ENCODE measurements around the gene LRRC57. TPM values are rescaled to one million over a fixed set of nuclear protein-coding genes. Genes with fewer than 3 reads are reported as not detected.

The LRRC57 gene
- 1 to 10 TPM; 5.7 to 7.5 TPM for polyA plus RNA-seq

DNA sequence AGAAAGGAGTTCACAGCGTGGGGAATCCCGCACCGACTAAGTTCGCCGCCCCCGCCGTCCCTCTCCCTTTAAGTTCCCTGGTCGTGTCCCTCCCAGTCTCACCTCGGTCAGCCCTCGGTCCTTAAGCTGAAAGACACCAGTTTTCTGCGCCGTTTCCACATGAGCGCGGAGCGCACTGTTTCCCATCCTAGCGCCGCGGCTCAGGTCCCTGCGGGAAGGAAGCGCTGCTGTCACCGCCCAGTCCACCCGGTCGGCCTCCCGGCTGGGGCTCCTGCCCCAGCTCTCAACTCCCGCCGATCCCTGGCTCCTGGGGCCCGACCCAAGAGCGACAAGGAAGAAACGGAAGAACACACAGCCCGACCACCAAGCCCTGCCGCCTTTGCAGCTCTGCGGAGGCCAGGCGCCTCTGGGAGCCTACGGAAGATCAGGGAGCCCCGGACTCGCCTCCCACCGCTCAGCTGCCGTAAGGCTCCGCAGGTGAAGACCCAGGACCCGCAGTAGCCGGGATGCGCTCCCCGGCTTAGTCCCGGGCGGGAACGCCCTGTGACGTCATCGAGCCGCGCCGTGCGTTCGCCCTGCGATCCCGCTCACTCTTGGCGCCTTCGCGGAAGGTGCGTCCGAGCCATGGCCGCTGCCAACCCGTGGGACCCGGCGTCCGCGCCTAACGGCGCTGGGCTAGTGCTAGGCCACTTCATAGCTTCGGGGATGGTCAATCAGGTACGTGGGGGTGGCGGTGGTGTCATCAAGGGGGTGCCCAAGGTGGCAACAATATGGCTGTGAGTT, at the start of gene LRRC57, which contains the start of gene HAUS2:
LRRC57 (minus strand) TSS at position 545 of the 783 bp plus-strand sequence; CDS start at position 186, 359 bp downstream.
HAUS2 (plus strand) TSS at position 590 of the 783 bp plus-strand sequence; CDS start at position 625, 35 bp downstream.
- H3K4me3 ChIP-seq (ENCODE audit: low read depth in 1 of 2, low read length in 2 of 2), result peak within 1 kb of the TSS; percentile 67 to 92
- H3K36me3 ChIP-seq (ENCODE audit: control insufficient read depth in 2 of 2, insufficient read depth in 2 of 2, low read length in 1 of 2), result peaks cover 0 to 5% of the 10 kb centered on the region in 2 donors
- no peaks in the 10 kb centered on the region for H3K9me3 ChIP-seq (ENCODE audit: control insufficient read depth in 2 of 2, insufficient read depth in 1 of 2, low read depth in 1 of 2, low read length in 1 of 2)
- 0% methylated on average over 71 of the region's 71 CpGs for WGBS, 2 donors
- peak within 1 kb of the TSS; percentile 79 to 92 for H3K27ac ChIP-seq (ENCODE audit: low read depth in 2 of 2, low read length in 1 of 2)
- no peaks in the 10 kb centered on the region for H3K27me3 ChIP-seq (ENCODE audit: control insufficient read depth in 1 of 2, insufficient read depth in 2 of 2, low read length in 2 of 2)
- no peaks in the 10 kb centered on the region for H3K4me1 ChIP-seq (ENCODE audit: control insufficient read depth in 2 of 2, insufficient read depth in 2 of 2, low read length in 1 of 2)

DNA sequence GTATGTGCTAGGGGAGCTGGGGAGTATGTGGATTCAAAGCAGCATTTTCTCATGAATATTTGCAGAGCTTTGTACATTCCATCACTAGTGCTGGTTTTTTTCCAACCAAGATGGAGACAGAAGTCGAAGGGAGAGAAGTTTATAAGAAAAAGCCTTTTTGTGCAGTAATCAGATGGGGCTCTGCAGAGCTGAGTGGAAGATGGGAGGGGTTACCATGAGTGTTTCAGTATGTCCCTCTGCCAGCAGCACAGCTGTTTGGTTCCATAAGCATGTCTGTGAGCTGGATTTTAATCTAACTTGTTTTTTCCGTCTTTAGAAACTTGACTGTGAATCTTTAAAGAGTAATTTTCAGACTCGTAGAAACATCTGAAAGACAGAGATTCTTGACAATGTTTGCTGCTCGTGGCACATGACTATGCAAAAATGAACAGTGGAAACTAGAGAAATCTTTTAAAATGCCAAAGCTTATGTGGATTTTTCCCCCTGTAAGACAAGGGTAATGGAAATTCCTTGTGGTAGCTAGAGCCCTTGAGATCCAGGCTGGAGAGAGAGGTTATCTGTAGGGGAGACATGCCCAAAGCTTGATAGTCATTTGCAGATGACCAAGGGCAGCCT, 47.1 kb upstream of the LRRC57 start:
- H3K4me1 ChIP-seq (ENCODE audit: control insufficient read depth in 2 of 2, insufficient read depth in 2 of 2, low read length in 1 of 2), result no peaks in the 10 kb centered on the region
- no peak overlapping the region for H3K4me3 ChIP-seq (ENCODE audit: low read depth in 1 of 2, low read length in 2 of 2)
- no peaks in the 10 kb centered on the region for H3K9me3 ChIP-seq (ENCODE audit: control insufficient read depth in 2 of 2, insufficient read depth in 1 of 2, low read depth in 1 of 2, low read length in 1 of 2)
- no peak overlapping the region for H3K27ac ChIP-seq (ENCODE audit: low read depth in 2 of 2, low read length in 1 of 2)
- no peaks in the 10 kb centered on the region for H3K27me3 ChIP-seq (ENCODE audit: control insufficient read depth in 1 of 2, insufficient read depth in 2 of 2, low read length in 2 of 2)
- peaks cover 0 to 1% of the 10 kb centered on the region in 2 donors for H3K36me3 ChIP-seq (ENCODE audit: control insufficient read depth in 2 of 2, insufficient read depth in 2 of 2, low read length in 1 of 2)
- 58 to 65% methylated on average over 4 of the region's 4 CpGs for WGBS, 2 donors

- peaks cover 0 to 2% of the 10 kb centered on the region in 2 donors for H3K36me3 ChIP-seq (ENCODE audit: control insufficient read depth in 2 of 2, insufficient read depth in 2 of 2, low read length in 1 of 2)
- H3K4me3 ChIP-seq (ENCODE audit: low read depth in 1 of 2, low read length in 2 of 2), result no peak overlapping the region
- WGBS, 2 donors, result 68 to 82% methylated on average over 5 of the region's 5 CpGs
- peak overlapping the region; percentile 31 to 51 for H3K27ac ChIP-seq (ENCODE audit: low read depth in 2 of 2, low read length in 1 of 2)
- H3K27me3 ChIP-seq (ENCODE audit: control insufficient read depth in 1 of 2, insufficient read depth in 2 of 2, low read length in 2 of 2), result no peaks in the 10 kb centered on the region
- H3K9me3 ChIP-seq (ENCODE audit: control insufficient read depth in 2 of 2, insufficient read depth in 1 of 2, low read depth in 1 of 2, low read length in 1 of 2), result no peaks in the 10 kb centered on the region
- no peaks in the 10 kb centered on the region for H3K4me1 ChIP-seq (ENCODE audit: control insufficient read depth in 2 of 2, insufficient read depth in 2 of 2, low read length in 1 of 2)
These were observed 45.5 kb upstream of the LRRC57 start for GRCh38 chr15:42594095-42594494.

DNA sequence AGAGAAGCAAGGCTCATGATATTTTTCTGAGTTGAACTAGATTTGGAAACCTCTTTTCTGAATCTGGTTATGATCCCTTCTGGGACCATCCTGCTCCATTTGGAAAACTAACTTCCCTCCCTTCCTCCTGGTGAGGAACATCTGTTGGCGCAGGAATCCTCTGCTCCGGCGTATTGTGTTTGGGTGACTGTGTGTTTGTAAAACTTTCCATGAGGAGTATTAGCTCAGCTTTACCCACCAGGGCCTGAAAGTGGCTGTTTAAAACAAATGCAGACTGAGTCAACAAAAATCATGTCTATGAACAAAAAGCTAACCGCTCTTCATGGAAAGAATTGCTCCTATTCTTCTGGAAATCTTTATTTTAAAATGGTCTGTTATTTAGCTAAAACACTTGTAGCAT, 44.5 kb upstream of the LRRC57 start:
- H3K4me1 ChIP-seq (ENCODE audit: control insufficient read depth in 2 of 2, insufficient read depth in 2 of 2, low read length in 1 of 2), result no peaks in the 10 kb centered on the region
- 64 to 72% methylated on average over 4 of the region's 4 CpGs for WGBS, 2 donors
- H3K27me3 ChIP-seq (ENCODE audit: control insufficient read depth in 1 of 2, insufficient read depth in 2 of 2, low read length in 2 of 2), result no peaks in the 10 kb centered on the region
- H3K27ac ChIP-seq (ENCODE audit: low read depth in 2 of 2, low read length in 1 of 2), result peak overlapping the region; percentile 30 to 52
- no peaks in the 10 kb centered on the region for H3K9me3 ChIP-seq (ENCODE audit: control insufficient read depth in 2 of 2, insufficient read depth in 1 of 2, low read depth in 1 of 2, low read length in 1 of 2)
- no peak overlapping the region for H3K4me3 ChIP-seq (ENCODE audit: low read depth in 1 of 2, low read length in 2 of 2)
- peaks cover 0 to 2% of the 10 kb centered on the region in 2 donors for H3K36me3 ChIP-seq (ENCODE audit: control insufficient read depth in 2 of 2, insufficient read depth in 2 of 2, low read length in 1 of 2)

DNA sequence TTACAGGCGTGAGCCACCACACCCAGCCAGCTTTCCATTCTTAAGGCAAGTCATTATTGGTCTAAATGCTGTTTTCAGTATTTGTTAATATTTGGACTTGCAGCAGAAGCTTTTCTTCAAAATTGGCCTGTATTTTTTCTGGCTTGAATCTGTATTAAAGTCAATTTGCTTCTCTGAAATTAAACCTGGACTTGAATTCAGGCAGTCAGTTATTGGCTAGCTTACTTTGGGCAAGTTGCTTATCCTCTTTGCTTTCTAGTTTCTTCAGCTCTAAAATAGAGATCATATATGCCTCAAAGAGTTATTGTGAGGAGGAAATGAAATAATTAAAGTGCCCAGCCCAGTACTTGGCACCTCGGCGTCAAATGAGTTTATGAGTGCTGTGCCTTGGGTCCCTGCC, 44.1 kb upstream of the LRRC57 start:
- Histone ChIP-seq H3K4me1 (ENCODE audit: control insufficient read depth in 2 of 2, insufficient read depth in 2 of 2, low read length in 1 of 2) (no peaks in the 10 kb centered on the region), H3K36me3 (ENCODE audit: control insufficient read depth in 2 of 2, insufficient read depth in 2 of 2, low read length in 1 of 2) (peaks cover 0 to 2% of the 10 kb centered on the region in 2 donors), H3K27me3 (ENCODE audit: control insufficient read depth in 1 of 2, insufficient read depth in 2 of 2, low read length in 2 of 2) (no peaks in the 10 kb centered on the region), H3K4me3 (ENCODE audit: low read depth in 1 of 2, low read length in 2 of 2) (no peak overlapping the region), H3K27ac (ENCODE audit: low read depth in 2 of 2, low read length in 1 of 2) (peak overlapping the region; percentile 30 to 52), H3K9me3 (ENCODE audit: control insufficient read depth in 2 of 2, insufficient read depth in 1 of 2, low read depth in 1 of 2, low read length in 1 of 2) (no peaks in the 10 kb centered on the region)
- WGBS, 2 donors, result 75 to 82% methylated on average over 3 of the region's 3 CpGs

DNA sequence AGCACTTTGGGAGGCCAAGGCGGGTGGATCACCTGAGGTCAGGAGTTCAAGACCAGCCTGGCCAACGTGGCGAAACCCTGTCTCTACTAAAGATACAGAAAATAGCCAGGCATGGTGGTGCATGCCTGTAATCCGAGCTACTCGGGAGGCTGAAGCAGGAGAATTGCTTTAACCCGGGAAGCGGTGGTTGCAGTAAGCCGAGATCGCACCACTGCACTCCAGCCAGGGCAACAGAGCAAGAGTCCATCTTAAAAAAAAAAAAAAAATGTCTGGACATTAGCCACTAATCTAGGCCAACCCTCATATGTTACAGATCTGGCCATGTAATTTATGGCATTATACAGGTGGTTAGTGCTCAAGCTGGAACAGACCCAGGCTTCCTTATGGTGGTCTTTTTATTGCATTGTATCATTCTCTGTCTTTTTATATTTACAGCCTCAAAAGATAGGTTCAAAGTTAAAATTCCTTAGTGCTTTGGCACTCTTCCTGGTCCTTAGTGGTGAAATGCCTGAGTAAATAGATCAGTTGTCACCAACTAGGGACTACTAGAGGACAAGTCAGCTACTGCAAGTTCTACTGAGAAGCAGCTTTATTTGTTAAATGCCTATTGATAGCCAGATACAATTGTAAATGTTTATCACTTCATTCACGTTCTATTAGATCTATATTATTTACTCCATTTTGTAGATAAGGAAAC, 42.8 kb upstream of the LRRC57 start:
- no peaks in the 10 kb centered on the region for H3K27me3 ChIP-seq (ENCODE audit: control insufficient read depth in 1 of 2, insufficient read depth in 2 of 2, low read length in 2 of 2)
- H3K36me3 ChIP-seq (ENCODE audit: control insufficient read depth in 2 of 2, insufficient read depth in 2 of 2, low read length in 1 of 2), result peaks cover 0 to 2% of the 10 kb centered on the region in 2 donors
- no peak overlapping the region for H3K4me3 ChIP-seq (ENCODE audit: low read depth in 1 of 2, low read length in 2 of 2)
- H3K4me1 ChIP-seq (ENCODE audit: control insufficient read depth in 2 of 2, insufficient read depth in 2 of 2, low read length in 1 of 2), result no peaks in the 10 kb centered on the region
- 82 to 87% methylated on average over 10 of the region's 10 CpGs for WGBS, 2 donors
- no peaks in the 10 kb centered on the region for H3K9me3 ChIP-seq (ENCODE audit: control insufficient read depth in 2 of 2, insufficient read depth in 1 of 2, low read depth in 1 of 2, low read length in 1 of 2)
- H3K27ac ChIP-seq (ENCODE audit: low read depth in 2 of 2, low read length in 1 of 2), result peak overlapping the region in 1 of 2 donors; percentile 7

- Histone ChIP-seq H3K4me3 (ENCODE audit: low read depth in 1 of 2, low read length in 2 of 2) (no peak overlapping the region), H3K4me1 (ENCODE audit: control insufficient read depth in 2 of 2, insufficient read depth in 2 of 2, low read length in 1 of 2) (no peaks in the 10 kb centered on the region), H3K36me3 (ENCODE audit: control insufficient read depth in 2 of 2, insufficient read depth in 2 of 2, low read length in 1 of 2) (peaks cover 0 to 5% of the 10 kb centered on the region in 2 donors), H3K27ac (ENCODE audit: low read depth in 2 of 2, low read length in 1 of 2) (peak overlapping the region in 1 of 2 donors; percentile 16), H3K9me3 (ENCODE audit: control insufficient read depth in 2 of 2, insufficient read depth in 1 of 2, low read depth in 1 of 2, low read length in 1 of 2) (no peaks in the 10 kb centered on the region), H3K27me3 (ENCODE audit: control insufficient read depth in 1 of 2, insufficient read depth in 2 of 2, low read length in 2 of 2) (no peaks in the 10 kb centered on the region)
- WGBS, 2 donors, result 92% methylated on average over 5 of the region's 5 CpGs
These were observed 42.1 kb upstream of the LRRC57 start for GRCh38 chr15:42590619-42591237.

- no peaks in the 10 kb centered on the region for H3K27me3 ChIP-seq (ENCODE audit: control insufficient read depth in 1 of 2, insufficient read depth in 2 of 2, low read length in 2 of 2)
- H3K4me3 ChIP-seq (ENCODE audit: low read depth in 1 of 2, low read length in 2 of 2), result peak overlapping the region in 1 of 2 donors; percentile 23
- H3K36me3 ChIP-seq (ENCODE audit: control insufficient read depth in 2 of 2, insufficient read depth in 2 of 2, low read length in 1 of 2), result peaks cover 0 to 2% of the 10 kb centered on the region in 2 donors
- peak overlapping the region in 1 of 2 donors; percentile 36 for H3K27ac ChIP-seq (ENCODE audit: low read depth in 2 of 2, low read length in 1 of 2)
- no peaks in the 10 kb centered on the region for H3K9me3 ChIP-seq (ENCODE audit: control insufficient read depth in 2 of 2, insufficient read depth in 1 of 2, low read depth in 1 of 2, low read length in 1 of 2)
- 41 to 59% methylated on average over 4 of the region's 4 CpGs for WGBS, 2 donors
- H3K4me1 ChIP-seq (ENCODE audit: control insufficient read depth in 2 of 2, insufficient read depth in 2 of 2, low read length in 1 of 2), result peaks cover 0 to 3% of the 10 kb centered on the region in 2 donors
These were observed 35.6 kb upstream of the LRRC57 start for GRCh38 chr15:42584031-42584765.
